ENCODE results near the gene CCL7.

DNA sequence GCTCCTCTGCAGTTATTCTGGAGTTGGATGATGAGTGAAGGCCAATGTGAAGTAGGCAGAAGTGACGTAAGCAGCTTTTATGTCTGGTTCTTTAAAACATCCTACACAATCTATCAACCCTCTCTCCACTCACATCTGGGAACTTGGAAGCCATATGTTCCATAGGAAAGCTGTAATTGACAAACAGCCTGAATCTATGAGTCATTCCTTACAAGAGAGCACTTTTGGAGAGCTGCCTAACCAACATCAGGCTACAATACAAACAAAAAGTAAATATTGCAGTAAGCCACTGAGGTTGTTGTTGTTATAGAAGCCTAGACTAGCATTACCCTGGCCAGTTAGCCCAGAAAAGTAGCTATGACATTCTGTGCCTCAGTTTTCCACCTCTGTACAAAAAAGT lies 5.9 kb downstream of the CCL7 start:
- TF ChIP-seq POLR2AphosphoS5 (IDR thresholded peaks at IDR 0.05; ENCODE audit: low read depth, low read length) (no peak), TAF1 (IDR thresholded peaks at IDR 0.05; ENCODE audit: low read depth, low read length) (no peak), POLR2A (IDR thresholded peaks at IDR 0.05; ENCODE audit: low read depth, low read length) (no peak), PAX5 (IDR thresholded peaks at IDR 0.05; ENCODE audit: insufficient read depth, low read length, severe bottlenecking) (no peak), SPI1 (IDR thresholded peaks at IDR 0.05; ENCODE audit: low read depth, low read length) (no peak)

Data from GM12891 (cell line).